ENCODE data around the gene TSSK1B. TPM values are rescaled to one million over a fixed set of nuclear protein-coding genes. Genes with fewer than 3 reads are reported as not detected.
"Not testable (repeated sequence)": the region's sequence is repeated elsewhere in the genome, so short reads cannot be mapped to it uniquely, and the experiment has no call there.

TSSK1B gene
- under 1 TPM in 4 of 10 donors, not detected in 6; 0.05 to 0.12 (median 0.10) TPM for polyA plus RNA-seq (ENCODE audit: insufficient read length in 10 of 10)
- long read RNA-seq, donor 1: 0 reads
- long read RNA-seq, donor 2: 0 reads
- long read RNA-seq, donor 3: 0 reads
- long read RNA-seq, donor 4: 0 reads
- long read RNA-seq, donor 5: 0 reads
- long read RNA-seq, donor 6: 0 reads
- long read RNA-seq, donor 7: 0 reads
- long read RNA-seq, donor 8: 0 reads
- long read RNA-seq, donor 9: 0 reads

GRCh38 chr5:113434889-113435288 lies at the start of gene TSSK1B:
Gene TSSK1B (minus strand): TSS chr5:113434989. CDS start chr5:113434839, 150 bp downstream.
- DNase-seq: no peak

- no peak for DNase-seq
Observed at GRCh38 chr5:113480243-113480642, 45.5 kb upstream of the TSSK1B start.

DNA sequence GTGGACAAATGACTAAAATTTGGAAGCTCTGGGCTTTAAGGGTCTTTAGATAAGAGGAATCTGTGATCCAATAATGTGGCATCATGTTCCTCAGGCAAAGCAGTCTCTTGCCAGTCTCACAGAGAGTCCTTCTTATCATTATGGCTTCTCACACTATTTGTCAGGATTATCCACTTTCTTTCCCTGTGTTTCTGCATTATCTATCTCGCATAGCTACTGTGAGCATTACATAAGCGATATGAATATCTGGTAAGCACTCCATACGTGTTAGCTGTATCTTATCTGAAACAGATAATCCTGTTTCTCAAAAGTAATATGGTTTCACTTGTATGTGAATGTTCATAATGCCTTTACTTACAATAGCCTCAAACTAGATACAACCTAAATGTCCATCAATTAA lies 43.9 kb upstream of the TSSK1B start:
- no peak for DNase-seq

DNA sequence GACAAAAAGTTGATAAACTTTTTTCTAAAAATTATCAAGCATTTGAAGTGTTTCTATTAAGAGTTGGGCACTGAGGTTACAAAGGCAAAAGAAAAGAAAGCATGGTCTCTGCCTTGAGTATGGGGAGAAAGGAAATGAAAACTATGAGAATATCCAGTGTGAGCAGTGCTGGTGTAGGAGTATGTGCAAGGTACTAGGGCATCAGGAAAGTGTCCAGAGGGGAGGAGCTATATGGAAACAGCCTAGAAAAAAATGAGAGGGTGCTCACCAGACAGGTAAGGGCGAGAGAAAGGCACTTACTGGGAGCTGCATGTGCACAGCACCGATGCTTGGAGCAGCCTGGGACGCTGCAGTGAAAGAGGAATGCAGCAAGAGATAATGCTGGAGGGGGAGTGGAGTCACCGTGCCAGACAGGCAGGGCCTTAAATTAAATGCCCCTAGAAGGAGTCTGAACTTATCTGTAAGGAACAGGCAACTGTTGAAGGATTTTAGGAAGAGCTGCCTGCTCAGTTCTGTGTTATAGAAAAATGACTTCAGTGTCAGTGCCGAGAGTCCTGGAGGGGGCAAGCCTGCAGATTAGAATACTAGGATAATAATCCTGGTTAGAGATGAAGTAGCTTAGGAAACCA lies 39.4 kb upstream of the TSSK1B start:
- no peak for DNase-seq

DNA sequence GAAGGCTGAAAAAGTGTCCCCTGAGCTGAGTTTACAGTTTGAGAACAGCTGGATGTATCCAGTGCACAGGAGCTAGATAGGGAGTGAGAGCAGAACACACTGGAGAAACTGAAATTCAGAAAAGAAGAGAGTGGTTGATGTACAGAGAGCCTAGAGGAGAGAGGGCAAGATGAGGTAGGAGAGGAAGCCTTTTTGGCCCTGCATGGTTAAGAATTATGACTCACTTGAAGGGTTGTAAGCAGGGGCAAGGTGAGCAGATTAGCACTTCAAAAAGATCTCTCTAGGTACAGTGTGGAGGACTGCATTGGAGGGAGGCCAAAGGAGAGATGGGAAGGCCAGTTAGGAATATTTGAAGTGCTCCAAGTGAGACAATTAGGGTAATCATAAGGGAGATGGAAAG lies 28.2 kb upstream of the TSSK1B start:
- no peak for DNase-seq

GRCh38 chr5:113457106-113457505 lies 22.3 kb upstream of the TSSK1B start:
- not testable (repeated sequence) for DNase-seq

- no peak for DNase-seq
Observed at GRCh38 chr5:113452941-113453340, 18.2 kb upstream of the TSSK1B start.

GRCh38 chr5:113451797-113452196 lies 17.0 kb upstream of the TSSK1B start:
- peak in 1 of 3 donors; percentile 14 for DNase-seq

GRCh38 chr5:113450929-113451328 lies 16.1 kb upstream of the TSSK1B start:
- DNase-seq: no peak

DNA sequence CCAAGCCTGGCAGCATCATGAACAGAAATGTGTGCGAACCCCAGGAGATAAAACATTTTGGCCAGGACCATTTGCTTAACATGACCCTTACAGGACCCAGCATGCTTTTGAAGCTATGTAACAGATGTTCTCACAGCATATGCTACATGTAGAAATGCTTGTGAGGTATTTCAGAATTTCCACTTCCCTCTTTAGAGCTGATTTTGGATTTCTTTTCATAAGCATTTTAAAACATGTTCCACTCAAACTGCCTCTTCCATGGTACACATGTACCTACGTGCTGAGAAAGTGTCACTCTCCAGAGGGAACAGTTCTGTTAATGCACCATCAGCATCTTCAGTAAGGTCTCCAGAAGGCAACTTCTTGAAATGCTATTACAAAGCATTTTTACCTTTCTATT lies 15.7 kb upstream of the TSSK1B start:
- DNase-seq: peak in 2 of 3 donors; percentile 16 to 57

DNA sequence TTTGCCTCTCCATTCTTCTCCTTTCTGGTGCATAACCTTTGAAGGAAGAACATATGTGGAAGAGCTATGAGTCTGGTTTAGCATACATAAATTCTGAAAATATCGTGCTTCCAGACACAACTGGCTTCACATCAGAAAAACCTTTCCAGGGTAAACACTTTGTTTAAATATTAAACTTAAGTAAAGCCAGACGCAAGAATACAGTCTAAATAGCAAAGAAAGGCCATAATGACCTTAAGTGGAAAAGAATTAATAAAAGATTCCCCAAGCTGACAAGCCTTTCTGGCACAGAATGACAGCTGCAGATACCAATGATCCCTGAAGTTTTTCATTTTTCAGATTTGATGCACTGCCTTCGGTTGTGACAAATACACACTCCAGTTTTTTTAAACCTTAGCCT lies 13.5 kb upstream of the TSSK1B start:
- peak in 2 of 3 donors; percentile 23 to 62 for DNase-seq

DNA sequence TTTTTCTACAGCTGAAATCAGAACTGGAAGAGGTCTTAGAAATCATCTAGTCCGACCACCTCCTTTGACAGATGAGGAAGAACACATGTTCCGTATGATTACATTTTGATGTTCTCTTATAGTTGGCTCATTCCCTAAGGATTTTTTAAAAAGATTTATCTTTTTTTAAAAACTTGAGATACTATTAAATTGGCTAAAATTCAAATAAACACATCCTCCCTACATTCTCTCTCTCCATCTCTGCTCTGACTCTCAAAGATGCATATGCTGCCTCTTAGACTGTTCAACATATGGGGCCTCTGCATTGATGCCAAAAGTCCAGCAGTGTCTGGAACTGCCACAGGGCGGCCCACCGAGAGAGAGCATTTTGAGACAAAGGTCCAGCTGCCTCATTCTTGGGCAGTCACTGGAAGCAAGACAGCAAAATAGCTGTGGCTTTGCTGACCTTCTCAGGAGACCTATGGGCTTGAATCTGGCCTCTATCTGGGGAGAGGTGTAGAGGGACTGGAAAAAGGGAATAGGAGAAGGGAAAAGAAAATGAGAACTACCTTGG lies 12.8 kb upstream of the TSSK1B start:
- DNase-seq: peak in 2 of 3 donors; percentile 22 to 69

- DNase-seq: no peak
Observed at GRCh38 chr5:113446358-113446927, 11.7 kb upstream of the TSSK1B start.

DNA sequence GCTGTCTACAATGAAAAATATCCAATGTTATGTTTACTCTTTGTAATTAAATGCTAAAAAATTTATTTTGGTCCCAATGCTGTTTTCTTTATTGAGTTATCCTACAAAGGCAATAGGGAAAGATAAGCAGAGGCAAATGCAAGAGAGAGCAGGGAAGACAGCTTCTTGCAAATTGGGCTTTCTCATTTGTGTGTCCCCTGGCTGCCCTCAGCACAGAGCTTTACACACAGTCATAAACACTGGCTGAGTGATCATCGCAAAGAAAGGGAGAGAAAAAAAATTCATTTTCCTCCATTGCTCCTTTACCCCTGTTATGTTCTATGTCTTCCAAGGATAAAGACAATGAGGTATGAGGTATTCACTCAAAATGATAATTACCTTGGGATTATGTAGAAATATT lies 2.3 kb upstream of the TSSK1B start:
- DNase-seq: peak in 1 of 3 donors; percentile 66

GRCh38 chr5:113435575-113435974 lies 786 bp upstream of the TSSK1B start:
- peak in 2 of 3 donors; percentile 18 to 48 for DNase-seq

- DNase-seq: no peak
Observed at GRCh38 chr5:113433862-113434612, 752 bp downstream of the TSSK1B start.

DNA sequence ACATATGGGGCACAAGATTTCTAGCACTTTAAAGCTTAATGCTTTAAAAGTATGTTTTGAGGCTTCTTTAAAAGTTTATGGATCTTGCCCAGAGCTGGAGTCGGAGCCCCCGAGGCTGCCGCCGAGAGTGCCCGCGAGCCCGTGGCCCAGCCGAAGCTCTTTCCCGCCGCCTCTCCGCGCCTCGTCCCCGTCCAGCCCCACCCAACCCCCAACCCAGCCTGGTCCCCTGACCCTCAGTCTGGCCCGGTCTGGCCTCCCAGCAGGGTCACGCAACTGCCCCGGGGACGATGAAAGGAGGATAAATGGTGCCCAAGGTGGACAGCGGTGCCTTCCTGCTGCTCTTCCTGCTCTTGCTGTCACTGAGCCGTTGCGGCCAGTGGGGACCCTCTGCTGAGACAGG lies 1.7 kb downstream of the TSSK1B start:
- DNase-seq: no peak

DNA sequence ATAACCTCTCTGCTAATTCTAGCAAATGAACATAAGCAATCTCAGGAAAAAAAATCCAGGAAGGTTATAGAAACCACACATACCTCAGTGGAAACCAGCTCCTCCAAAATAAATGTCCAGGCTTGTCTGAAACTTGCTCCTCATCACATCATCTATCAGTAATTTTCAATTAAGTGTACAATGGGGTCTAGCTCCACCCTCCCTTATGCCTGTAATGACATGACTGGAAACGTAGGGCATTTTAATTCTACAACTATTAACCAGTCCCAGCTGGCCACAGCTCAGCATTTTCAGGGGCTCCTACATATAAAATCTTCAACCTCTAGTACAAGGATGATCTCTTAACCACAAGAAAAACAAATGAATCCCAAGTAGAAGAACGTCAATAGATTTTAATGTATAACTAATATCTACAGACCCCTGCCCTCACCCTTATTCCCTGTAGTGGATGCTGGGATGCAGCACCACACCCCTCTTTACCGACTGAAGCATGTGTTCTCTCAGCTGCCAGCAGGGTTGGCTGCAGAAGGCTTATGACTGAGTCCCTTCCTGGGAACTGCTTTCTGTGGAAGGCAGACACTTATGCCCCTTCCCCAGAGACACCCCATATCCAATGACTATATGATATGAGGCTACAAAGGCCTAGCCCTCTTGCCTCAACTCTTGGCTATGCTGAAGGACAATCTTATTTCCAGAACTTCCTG lies 6.8 kb downstream of the TSSK1B start:
- DNase-seq: no peak

GRCh38 chr5:113425909-113426308 lies 8.9 kb downstream of the TSSK1B start:
- no peak for DNase-seq

- no peak for DNase-seq
Observed at GRCh38 chr5:113421693-113422092, 13.1 kb downstream of the TSSK1B start.

DNA sequence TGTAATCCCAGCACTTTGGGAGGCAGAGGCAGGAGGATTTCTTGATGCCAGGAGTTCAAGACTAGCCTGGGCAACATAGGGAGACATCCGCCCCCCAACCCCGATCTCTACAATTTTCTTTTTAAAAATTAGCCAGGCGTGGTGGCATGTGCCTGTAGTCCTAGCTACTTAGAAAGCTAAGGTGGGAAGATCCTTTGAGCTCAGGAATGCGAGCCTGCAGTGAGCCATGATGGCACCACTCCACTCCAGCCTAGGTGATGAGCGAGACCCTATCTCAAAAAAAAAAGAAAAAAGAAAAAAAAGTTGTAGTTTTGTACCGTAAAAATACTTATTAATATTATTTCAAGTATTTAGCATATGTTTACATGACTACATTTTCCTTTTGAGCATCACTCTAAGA lies 29.3 kb downstream of the TSSK1B start:
- no peak for DNase-seq

DNA sequence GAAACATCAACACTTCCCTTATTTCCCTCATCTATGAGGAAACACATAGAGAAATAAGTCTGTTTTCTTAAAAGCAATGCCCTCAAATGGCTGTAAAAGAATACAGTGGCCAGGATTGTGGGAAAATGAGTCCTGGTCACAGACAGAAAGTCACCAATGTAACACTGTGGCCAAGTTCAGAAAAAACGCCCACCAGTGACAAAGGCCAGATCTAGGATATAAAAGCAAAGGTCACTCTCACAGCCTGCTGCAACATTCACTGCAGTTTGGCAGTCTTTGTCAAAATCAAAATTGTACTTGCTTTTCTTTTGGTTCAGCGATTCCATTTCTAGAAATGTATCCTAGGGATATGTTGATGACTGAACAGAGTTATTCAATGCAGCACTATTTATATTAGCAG lies 30.5 kb downstream of the TSSK1B start:
- DNase-seq: no peak
